Muscle layer of duodenum (tissue), 2 donors: Measurements from ENCODE around the gene DCLK1.
"Not testable (repeated sequence)": the region's sequence is repeated elsewhere in the genome, so short reads cannot be mapped to it uniquely, and the experiment has no call there.

Experiments used
- H3K27ac ChIP-seq: one replicate; pipeline ENCODE4 v1.7.0; 2013; ENCODE audit warnings: mild to moderate bottlenecking, low read length
- H3K27me3 ChIP-seq: one replicate; pipeline ENCODE4 v1.7.0; 2013; ENCODE audit warnings: low read depth, mild to moderate bottlenecking, control low read depth, low read length
- H3K36me3 ChIP-seq, 2 donors: one replicate each; pipeline ENCODE4 v1.7.0; 2013; ENCODE audit warnings: low read length in 2 of 2, control low read depth in 1 of 2, mild to moderate bottlenecking in 1 of 2; ENCODE audit not compliant: insufficient read depth in 2 of 2, control insufficient read depth in 1 of 2
- H3K4me1 ChIP-seq, 2 donors: one replicate each; pipeline ENCODE4 v1.7.0; 2013; ENCODE audit warnings: low read length in 2 of 2, mild to moderate bottlenecking in 2 of 2, control low read depth in 1 of 2, moderate library complexity in 1 of 2; ENCODE audit not compliant: insufficient read depth in 2 of 2, control insufficient read depth in 1 of 2
- H3K4me3 ChIP-seq, 2 donors: one replicate each; pipeline ENCODE4 v1.7.0; 2013; ENCODE audit warnings: low read length in 2 of 2, low read depth in 1 of 2, mild to moderate bottlenecking in 1 of 2
- H3K9me3 ChIP-seq, 2 donors: one replicate each; pipeline ENCODE4 v1.7.0; 2013; ENCODE audit warnings: low read length in 2 of 2, control low read depth in 1 of 2, mild to moderate bottlenecking in 1 of 2; ENCODE audit not compliant: control insufficient read depth in 1 of 2
- donor health status: healthy.

DCLK1 gene

GRCh38 chr13:35983206-35983605 is 148.0 kb downstream of the DCLK1 start:
- no peaks in the 10 kb centered on the region for H3K27me3 ChIP-seq
- no peaks in the 10 kb centered on the region for H3K36me3 ChIP-seq
- H3K27ac ChIP-seq = no peak overlapping the region
- H3K4me1 ChIP-seq = peaks cover 0 to 4% of the 10 kb centered on the region in 2 donors
- no peaks in the 10 kb centered on the region for H3K9me3 ChIP-seq
- no peak overlapping the region for H3K4me3 ChIP-seq

DNA sequence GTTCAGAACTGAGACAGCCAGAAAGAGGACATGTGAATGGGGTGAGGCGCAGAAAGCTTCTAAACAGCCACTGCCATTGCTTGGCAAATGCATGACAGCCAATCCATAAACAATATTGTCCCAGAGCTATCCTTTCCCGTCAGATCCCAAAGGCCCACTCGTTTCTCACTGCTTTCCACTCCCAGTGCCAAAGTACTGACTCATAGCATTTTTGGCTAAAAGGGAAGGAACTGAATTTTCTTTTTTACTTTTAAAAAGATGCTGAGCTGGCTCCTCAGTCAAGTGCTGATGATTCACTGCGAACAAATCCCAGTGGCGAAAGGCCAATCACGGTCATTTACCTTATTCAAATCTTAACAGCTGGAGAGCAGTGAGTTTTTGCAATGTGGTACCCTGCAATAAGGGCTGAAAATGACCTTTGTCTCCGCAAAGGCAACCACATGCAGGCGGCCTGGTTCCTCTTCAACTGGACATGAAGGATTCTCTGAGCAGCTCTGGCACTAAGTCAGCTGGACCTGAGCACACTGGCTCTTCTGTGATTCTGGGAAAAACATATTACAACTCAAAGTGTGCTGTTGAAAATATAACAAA is 151.7 kb downstream of the DCLK1 start:
- Histone ChIP-seq H3K9me3 (no peaks in the 10 kb centered on the region), H3K27ac (peak overlapping the region; percentile 34), H3K4me1 (peaks cover 0 to 4% of the 10 kb centered on the region in 2 donors), H3K27me3 (no peaks in the 10 kb centered on the region), H3K36me3 (no peaks in the 10 kb centered on the region), H3K4me3 (no peak overlapping the region)

DNA sequence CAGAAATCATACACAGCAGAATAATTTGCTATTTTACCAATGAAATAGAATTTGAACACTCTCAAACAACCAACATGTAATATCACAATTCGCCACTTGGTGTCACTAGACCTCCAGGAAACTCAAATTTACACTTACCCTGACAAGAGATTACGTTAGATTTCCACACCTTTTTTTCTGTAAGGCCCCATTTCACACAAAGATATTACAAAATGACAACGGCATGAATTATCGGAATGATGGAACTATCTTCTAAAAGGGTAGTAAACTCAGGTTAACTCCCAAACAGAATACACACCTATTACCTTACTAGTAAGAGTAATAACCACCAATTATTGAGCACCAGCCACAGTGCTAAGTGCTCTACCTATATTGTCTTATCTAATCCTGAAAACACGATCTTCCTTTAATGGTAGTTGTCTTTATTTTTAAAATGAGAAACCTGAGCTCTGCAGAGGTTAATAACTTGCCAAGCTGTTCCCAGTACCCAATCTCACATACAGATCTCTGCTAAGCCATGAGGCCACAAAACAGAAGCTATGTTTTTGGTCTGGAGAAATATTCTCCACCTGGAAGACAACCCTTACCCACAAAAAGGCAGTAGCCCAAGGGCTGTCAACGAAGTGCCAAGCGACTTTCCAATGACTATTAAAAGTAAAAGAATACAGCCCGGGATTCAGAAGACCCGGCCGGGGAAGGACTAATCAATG is 152.4 kb downstream of the DCLK1 start:
- Histone ChIP-seq H3K27me3 (no peaks in the 10 kb centered on the region), H3K4me1 (peaks cover 0 to 4% of the 10 kb centered on the region in 2 donors), H3K27ac (peak overlapping the region; percentile 34), H3K36me3 (no peaks in the 10 kb centered on the region), H3K9me3 (no peaks in the 10 kb centered on the region), H3K4me3 (no peak overlapping the region)

DNA sequence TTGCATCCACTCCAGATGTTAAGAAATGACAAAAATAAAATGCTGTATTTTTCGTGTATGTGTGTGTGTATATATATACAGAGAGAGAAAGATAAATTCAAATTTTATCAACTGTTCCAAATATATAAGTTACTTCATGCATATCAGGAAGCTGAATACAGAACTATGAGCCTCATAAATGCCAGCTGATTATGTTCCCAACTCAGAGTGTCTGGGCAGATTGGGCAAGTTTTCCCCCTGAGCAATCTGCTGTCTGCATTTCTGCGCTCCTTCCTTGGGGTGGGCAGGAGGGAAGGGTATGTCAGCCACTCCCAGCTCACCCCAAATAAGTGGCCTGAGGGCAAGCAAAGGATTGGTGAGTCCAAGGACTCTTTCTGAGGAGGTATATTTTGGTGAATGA is 154.1 kb downstream of the DCLK1 start:
- no peak overlapping the region for H3K27ac ChIP-seq

GRCh38 chr13:35976126-35976525 is 155.1 kb downstream of the DCLK1 start:
- no peak overlapping the region for H3K27ac ChIP-seq
- H3K36me3 ChIP-seq = no peaks in the 10 kb centered on the region
- no peak overlapping the region for H3K4me3 ChIP-seq
- peaks cover 0 to 4% of the 10 kb centered on the region in 2 donors for H3K4me1 ChIP-seq
- no peaks in the 10 kb centered on the region for H3K9me3 ChIP-seq
- no peaks in the 10 kb centered on the region for H3K27me3 ChIP-seq

More for the DNA sequence above, 154.1 kb downstream of the DCLK1 start:
- Histone ChIP-seq H3K36me3 (no peaks in the 10 kb centered on the region), H3K27me3 (no peaks in the 10 kb centered on the region), H3K9me3 (no peaks in the 10 kb centered on the region), H3K4me3 (no peak overlapping the region), H3K4me1 (peaks cover 0 to 4% of the 10 kb centered on the region in 2 donors)

GRCh38 chr13:35966951-35967350 is 164.2 kb downstream of the DCLK1 start:
- H3K27me3 ChIP-seq, H3K4me3 ChIP-seq, H3K9me3 ChIP-seq, H3K4me1 ChIP-seq, H3K36me3 ChIP-seq, H3K27ac ChIP-seq: not testable (repeated sequence)

- Histone ChIP-seq H3K27me3 (no peaks in the 10 kb centered on the region), H3K27ac (no peak overlapping the region), H3K9me3 (no peaks in the 10 kb centered on the region), H3K4me3 (no peak overlapping the region), H3K36me3 (no peaks in the 10 kb centered on the region), H3K4me1 (peaks cover 0 to 6% of the 10 kb centered on the region in 2 donors)
These were observed 165.2 kb downstream of the DCLK1 start for GRCh38 chr13:35966024-35966423.

DNA sequence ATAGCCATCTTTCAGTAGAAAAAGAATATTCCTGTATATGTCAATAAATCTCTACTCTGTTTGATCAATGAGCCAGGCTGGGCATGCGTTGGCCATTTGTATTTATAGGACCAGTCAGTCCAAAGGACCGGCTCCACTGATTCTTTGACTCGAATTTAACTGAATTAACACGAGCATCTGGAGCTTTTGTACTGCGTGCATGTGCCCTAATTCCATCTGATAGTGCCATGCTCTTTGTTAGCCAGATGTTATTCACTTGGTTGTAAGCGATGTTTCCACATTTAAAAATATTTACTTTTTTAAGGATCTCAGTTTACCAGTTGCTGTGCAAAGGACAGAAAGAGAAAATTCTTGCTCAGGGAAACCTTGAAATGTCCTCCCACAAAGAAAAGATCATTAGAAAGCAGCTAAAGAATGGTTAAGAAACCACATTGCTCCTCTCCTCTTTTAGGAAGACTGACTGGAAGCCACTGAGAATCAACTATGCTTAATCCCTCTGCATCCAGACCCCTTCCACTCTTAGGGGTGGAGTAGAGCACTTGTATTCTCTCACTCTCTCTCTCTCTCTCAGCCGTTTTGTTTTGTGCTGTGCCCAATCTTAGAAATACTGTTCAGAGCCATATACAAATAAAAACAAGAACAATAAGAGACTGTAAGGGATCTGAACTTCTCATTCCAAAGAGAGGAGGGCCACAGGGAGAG is 165.8 kb downstream of the DCLK1 start:
- peaks cover 0 to 6% of the 10 kb centered on the region in 2 donors for H3K4me1 ChIP-seq
- no peak overlapping the region for H3K4me3 ChIP-seq
- H3K27ac ChIP-seq = no peak overlapping the region
- no peaks in the 10 kb centered on the region for H3K36me3 ChIP-seq
- no peaks in the 10 kb centered on the region for H3K27me3 ChIP-seq
- no peaks in the 10 kb centered on the region for H3K9me3 ChIP-seq

- Histone ChIP-seq H3K9me3 (no peaks in the 10 kb centered on the region), H3K4me1 (peaks cover 0 to 6% of the 10 kb centered on the region in 2 donors), H3K27me3 (no peaks in the 10 kb centered on the region), H3K27ac (no peak overlapping the region), H3K4me3 (no peak overlapping the region), H3K36me3 (no peaks in the 10 kb centered on the region)
These were observed 166.4 kb downstream of the DCLK1 start for GRCh38 chr13:35964863-35965180.

DNA sequence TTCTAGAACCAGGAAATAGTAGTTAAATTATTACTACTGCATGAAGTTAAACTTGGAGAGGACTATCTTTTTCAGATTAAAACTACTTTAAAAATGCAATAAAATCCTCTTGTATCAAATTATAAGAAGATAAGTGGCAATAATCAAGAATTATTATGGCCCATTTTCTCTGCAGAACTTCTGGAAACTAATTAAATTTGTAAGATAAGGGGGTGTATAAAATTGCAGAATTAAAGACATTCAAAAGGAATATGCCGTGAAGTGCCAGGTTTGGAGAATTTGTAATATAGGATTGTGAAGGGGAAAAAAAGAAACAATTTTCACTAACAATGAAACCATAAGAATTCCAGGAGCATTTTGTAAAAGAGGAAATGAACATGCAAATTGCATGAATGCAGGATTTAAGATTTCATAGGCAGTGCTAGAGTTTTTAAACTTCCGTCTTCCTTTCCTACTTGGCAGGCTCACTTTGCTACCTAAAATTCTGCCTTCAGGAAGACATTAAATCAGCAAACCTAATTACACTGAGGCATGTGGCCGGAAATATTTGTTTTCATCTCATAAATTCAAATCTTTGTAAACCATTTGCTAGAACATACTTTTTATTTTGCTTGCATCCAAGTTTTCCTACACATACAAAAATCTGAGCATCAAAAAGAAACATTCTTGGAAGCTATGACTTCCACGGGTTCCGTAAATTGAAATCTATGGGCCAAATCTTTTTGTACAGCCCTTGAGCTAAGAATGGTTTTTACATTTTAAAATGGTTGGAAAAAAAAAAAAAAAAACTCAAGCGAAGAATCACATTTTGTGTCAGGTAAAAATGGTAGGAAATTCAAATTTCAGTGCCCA is 166.9 kb downstream of the DCLK1 start:
- Histone ChIP-seq H3K4me3 (no peak overlapping the region), H3K27ac (no peak overlapping the region), H3K9me3 (no peaks in the 10 kb centered on the region), H3K36me3 (no peaks in the 10 kb centered on the region), H3K4me1 (peaks cover 0 to 6% of the 10 kb centered on the region in 2 donors), H3K27me3 (no peaks in the 10 kb centered on the region)
